HCT116 (cell line): ENCODE measurements around the gene AIF1. TPM values are rescaled to one million over a fixed set of nuclear protein-coding genes. Genes with fewer than 3 reads are reported as not detected.

Source experiments
- ATAC-seq: fragments of 200-7000 bp; cut with Tn5 transposase; 2 replicates; pipeline ENCODE4 v1.9.1; 2020; ENCODE audit warnings: mild to moderate bottlenecking, moderate library complexity
- BruUV-seq: library from RNA; stranded (reverse); fragments of 400-500 nt; replicated peaks from 2 replicates; lab custom pipeline; 2021; lab: Mats Ljungman, UMichigan
- CTCF ChIA-PET: fragments of 300-600 bp; sonication (Branson Sonifier 250); formaldehyde crosslinking; loops from one replicate; lab custom pipeline; 2021; ENCODE audit warnings: antibody characterized with exemption; lab: Charles Lee
- POLR2A ChIA-PET: fragments of 300-600, 350-600 bp; sonication (Branson Sonifier 250); formaldehyde crosslinking; loops from one replicate; lab custom pipeline; 2021; ENCODE audit warnings: antibody characterized with exemption; lab: Charles Lee
- RAD21 ChIA-PET, 2 experiments: fragments of 300-600 bp; sonication (Branson Sonifier 250); formaldehyde crosslinking; loops; one replicate each; lab custom pipeline; 2023; ENCODE audit warnings: low total read pairs in 2 of 2; ENCODE audit not compliant: uncharacterized antibody in 2 of 2, unreplicated experiment in 2 of 2, low non-redundant PET in 1 of 2; lab: Charles Lee
- DNase-seq: peaks from one replicate; pipeline ENCODE4 v3.0.0-alpha.2; 2010; ENCODE audit warnings: low read depth, low spot score
- H2AFZ ChIP-seq: fragments of 200-600 bp; shearing (Covaris generic), sonication (generic); 2 replicates; pipeline ENCODE4 v1.6.1; 2017; ENCODE audit warnings: low read depth, mixed run types, mixed read lengths, antibody characterized with exemption, low read length; ENCODE audit not compliant: poor library complexity, severe bottlenecking
- H3K27ac ChIP-seq: 2 replicates; pipeline ENCODE4 v1.5.1; 2012; ENCODE audit warnings: low read depth, low read length
- H3K27me3 ChIP-seq: fragments of 200-600 bp; sonication (generic); 2 replicates; pipeline ENCODE4 v1.6.1; 2016; ENCODE audit warnings: mixed run types, low read length, mixed read lengths; ENCODE audit not compliant: insufficient read depth
- H3K36me3 ChIP-seq, 2 experiments: fragments of 200-500 bp in 1 of 2; fragments of 200-600 bp in 1 of 2; sonication (Bioruptor generic) in 1 of 2; sonication (generic) in 1 of 2; 2 replicates each; pipeline versions ENCODE4 v1.5.1 to v1.6.1; 2014 to 2016; ENCODE audit warnings: low read length in 2 of 2, inconsistent platforms in 1 of 2, mixed read lengths in 1 of 2, mixed run types in 1 of 2; ENCODE audit not compliant: insufficient read depth in 2 of 2, control insufficient read depth in 1 of 2
- H3K4me1 ChIP-seq, 2 experiments: fragments of 200-600 bp in 1 of 2; sonication (generic) in 1 of 2; 2 replicates each; pipeline versions ENCODE4 v1.5.1 to v1.6.1; 2012 to 2017; ENCODE audit warnings: low read length in 2 of 2, inconsistent platforms in 1 of 2, mild to moderate bottlenecking in 1 of 2, mixed read lengths in 1 of 2, mixed run types in 1 of 2, moderate library complexity in 1 of 2; ENCODE audit not compliant: insufficient read depth in 2 of 2, control insufficient read depth in 1 of 2
- H3K4me2 ChIP-seq: fragments of 200-600 bp; sonication (generic); 2 replicates; pipeline ENCODE4 v1.6.1; 2017; ENCODE audit warnings: mixed run types, low read length, mixed read lengths
- H3K4me3 ChIP-seq, 2 experiments: fragments of 200-600 bp in 1 of 2; sonication (generic) in 1 of 2; replicated peaks in 1 of 2; 2 replicates each; pipeline ENCODE4 v1.5.1; 2011 to 2016; ENCODE audit warnings: low read length in 2 of 2, control low read depth in 1 of 2, low read depth in 1 of 2, mild to moderate bottlenecking in 1 of 2, mixed read lengths in 1 of 2, mixed run types in 1 of 2
- H3K79me2 ChIP-seq: fragments of 200-600 bp; sonication (generic); 2 replicates; pipeline ENCODE4 v1.6.1; 2017; ENCODE audit warnings: mild to moderate bottlenecking, mixed run types, low read length, moderate library complexity, mixed read lengths; ENCODE audit not compliant: insufficient read depth
- H3K9ac ChIP-seq: fragments of 200-600 bp; sonication (generic); 2 replicates; pipeline ENCODE4 v1.6.1; 2016; ENCODE audit warnings: low read length, mixed read lengths
- H3K9me2 ChIP-seq: fragments of 200-600 bp; sonication (generic), shearing (Covaris generic); 2 replicates; pipeline ENCODE4 v1.6.1; 2017; ENCODE audit warnings: mixed run types, mild to moderate bottlenecking, moderate library complexity; ENCODE audit not compliant: insufficient read depth
- H3K9me3 ChIP-seq, 2 experiments: fragments of 200-500 bp in 1 of 2; fragments of 200-600 bp in 1 of 2; sonication (Bioruptor generic) in 1 of 2; sonication (generic) in 1 of 2; 2 replicates each; pipeline ENCODE4 v1.6.1; 2014 to 2017; ENCODE audit warnings: low read length in 2 of 2, mixed read lengths in 2 of 2, inconsistent platforms in 1 of 2, low read depth in 1 of 2, mild to moderate bottlenecking in 1 of 2, mixed run types in 1 of 2, moderate library complexity in 1 of 2; ENCODE audit not compliant: control insufficient read depth in 1 of 2, insufficient read depth in 1 of 2
- H4K20me1 ChIP-seq: fragments of 200-600 bp; sonication (generic), shearing (Covaris generic); 2 replicates; pipeline ENCODE4 v1.6.1; 2017; ENCODE audit warnings: mixed run types, mild to moderate bottlenecking, moderate library complexity; ENCODE audit not compliant: insufficient read depth
- EGR1 ChIP-seq: IDR thresholded peaks from 2 replicates; pipeline ENCODE4 v1.6.1; 2012; ENCODE audit warnings: low read depth
- EZH2 ChIP-seq: fragments of 200-600 bp; sonication (generic); IDR thresholded peaks from 2 replicates; pipeline ENCODE4 v1.6.1; 2017; ENCODE audit warnings: antibody characterized with exemption, mixed run types
- EZH2phosphoT487 ChIP-seq: fragments of 200-600 bp; IDR thresholded peaks from 2 replicates; pipeline ENCODE4 v1.6.1; 2018; ENCODE audit warnings: antibody characterized with exemption, borderline replicate concordance
- FOSL1 ChIP-seq: IDR thresholded peaks from 2 replicates; pipeline ENCODE4 v1.6.1; 2012; ENCODE audit warnings: low read depth
- POLR2A ChIP-seq: IDR thresholded peaks from 2 replicates; pipeline ENCODE4 v1.7.0; 2011; ENCODE audit warnings: borderline replicate concordance; ENCODE audit not compliant: insufficient read depth, insufficient read length; ENCODE audit errors: extremely low read depth
- POLR2AphosphoS5 ChIP-seq: IDR thresholded peaks from 2 replicates; pipeline ENCODE4 v1.6.1; 2011; ENCODE audit warnings: mild to moderate bottlenecking, low read depth, low read length, moderate library complexity
- RAD21 ChIP-seq: IDR thresholded peaks from 2 replicates; pipeline ENCODE4 v1.6.1; 2012; ENCODE audit warnings: low read depth, mild to moderate bottlenecking
- ZBTB33 ChIP-seq: IDR thresholded peaks from 2 replicates; pipeline ENCODE4 v1.6.1; 2011; ENCODE audit warnings: mild to moderate bottlenecking, low read length, moderate library complexity; ENCODE audit not compliant: insufficient replicate concordance; ENCODE audit errors: extremely low read depth
- ZFX ChIP-seq: fragments of 450-650 bp; IDR thresholded peaks from 2 replicates; pipeline ENCODE4 v1.6.1; 2017
- ZNF274 ChIP-seq: fragments of 200-500 bp; sonication (Bioruptor generic); IDR thresholded peaks from 2 replicates; pipeline ENCODE4 v1.6.1; 2014; ENCODE audit warnings: mild to moderate bottlenecking, low read depth, low read length, inconsistent platforms
- intact Hi-C: fragments of 100-400 bp; cut with micrococcal nuclease; formaldehyde crosslinking; loops from 2 replicates; pipeline ENCODE4 v1.10.0; 2022
- total RNA-seq: library from RNA; stranded (reverse); gene quantifications from one replicate; pipeline ENCODE4 v1.2.1, GENCODE V29; 2021; ENCODE audit not compliant: unreplicated experiment

Gene AIF1
- total RNA-seq, 1 experiment from 2014 or later, result not detected

DNA sequence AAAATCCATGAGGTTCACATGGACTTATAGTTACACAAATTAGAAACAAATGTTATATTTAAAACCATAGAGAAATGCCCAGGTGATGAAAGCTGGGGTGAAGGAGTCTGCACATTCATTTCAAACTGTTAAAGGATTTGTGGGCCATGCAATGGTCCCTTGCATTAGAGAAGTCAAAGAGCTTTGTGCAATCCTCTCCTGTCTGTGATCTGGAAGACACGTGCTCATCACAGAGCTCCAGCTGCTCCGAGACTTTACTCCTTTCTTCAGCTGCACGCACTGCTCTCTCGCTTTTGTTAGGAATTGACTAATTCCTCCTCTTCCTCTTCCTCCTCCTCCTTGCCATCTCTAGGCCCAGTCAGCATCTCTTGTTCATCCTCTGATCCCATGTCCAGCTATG is 4.1 kb upstream of the AIF1 start:
- no peaks in the 10 kb centered on the region for H3K79me2 ChIP-seq
- DNase-seq, result no peak
- no peak overlapping the region for H3K9ac ChIP-seq
- no peak overlapping the region for H3K4me3 ChIP-seq
- ChIA-PET CTCF (interaction anchor here (1.1 kb wide), 1 partner anchor 12 kb away, joined by 6 read pairs; no protein-coding TSS in a partner anchor), RAD21 (no interaction called here), POLR2A (no interaction called here)
- H3K27me3 ChIP-seq, result no peaks in the 10 kb centered on the region
- H2AFZ ChIP-seq, result no peak overlapping the region
- H3K36me3 ChIP-seq, result no peaks in the 10 kb centered on the region
- H3K9me2 ChIP-seq, result no peaks in the 10 kb centered on the region
- H3K4me1 ChIP-seq, result no peaks in the 10 kb centered on the region
- H3K27ac ChIP-seq, result no peak overlapping the region
- H4K20me1 ChIP-seq, result no peaks in the 10 kb centered on the region
- H3K9me3 ChIP-seq, result no peaks in the 10 kb centered on the region
- H3K4me2 ChIP-seq, result no peak overlapping the region
- intact Hi-C loops, result no loop called here
- no peak for ATAC-seq
- BruUV-seq, result no TSS peak
- TF ChIP-seq RAD21, result no peak
- no peak for TF ChIP-seq EZH2phosphoT487
- TF ChIP-seq ZFX, result no peak
- TF ChIP-seq ZNF274, result no peak
- TF ChIP-seq EGR1, result no peak
- TF ChIP-seq ZBTB33, result no peak
- TF ChIP-seq FOSL1, result no peak
- TF ChIP-seq POLR2AphosphoS5, result no peak
- TF ChIP-seq EZH2, result no peak
- no peak for TF ChIP-seq POLR2A
